Fibroblast of lung (primary cell): ENCODE data around the gene KIF1A.

Experiments used
- EZH2 ChIP-seq: IDR thresholded peaks from 2 replicates; pipeline ENCODE4 v1.5.1; 2012; ENCODE audit warnings: low read length, control low read depth, mild to moderate bottlenecking; ENCODE audit errors: missing control alignments
- TF ChIP-seq, protein P1 (sequence below), 2 donors: IDR thresholded peaks in 1 of 2; conservative IDR thresholded peaks in 1 of 2; 1 replicate in 1 of 2; 2 replicates in 1 of 2; pipeline ENCODE4 v1.5.1; 2011 to 2012; ENCODE audit warnings: low read length in 2 of 2, control low read depth in 1 of 2, inconsistent platforms in 1 of 2, low read depth in 1 of 2, mild to moderate bottlenecking in 1 of 2

DNA sequence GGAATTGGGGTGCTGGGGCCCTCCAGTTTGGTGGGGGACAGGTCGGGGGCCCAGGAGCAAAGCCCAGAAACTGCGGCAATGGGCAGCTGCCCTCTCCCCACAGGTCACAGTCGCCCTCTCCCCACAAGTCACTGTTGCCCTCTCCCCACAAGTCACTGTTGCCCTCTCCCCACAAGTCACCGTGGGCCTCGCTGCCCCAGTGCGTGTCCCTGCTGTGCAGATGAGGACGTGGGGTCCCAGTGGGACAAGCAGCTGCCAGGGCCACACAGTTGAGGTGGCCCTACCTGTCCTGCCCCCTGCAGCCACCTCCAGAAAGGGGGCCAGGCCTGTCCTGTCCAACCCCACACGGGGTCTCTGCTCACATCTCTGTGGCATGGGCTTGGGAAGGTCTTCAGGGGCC lies 35.7 kb upstream of the KIF1A start:
- no peak for TF ChIP-seq EZH2
- TF ChIP-seq, protein P1, sequence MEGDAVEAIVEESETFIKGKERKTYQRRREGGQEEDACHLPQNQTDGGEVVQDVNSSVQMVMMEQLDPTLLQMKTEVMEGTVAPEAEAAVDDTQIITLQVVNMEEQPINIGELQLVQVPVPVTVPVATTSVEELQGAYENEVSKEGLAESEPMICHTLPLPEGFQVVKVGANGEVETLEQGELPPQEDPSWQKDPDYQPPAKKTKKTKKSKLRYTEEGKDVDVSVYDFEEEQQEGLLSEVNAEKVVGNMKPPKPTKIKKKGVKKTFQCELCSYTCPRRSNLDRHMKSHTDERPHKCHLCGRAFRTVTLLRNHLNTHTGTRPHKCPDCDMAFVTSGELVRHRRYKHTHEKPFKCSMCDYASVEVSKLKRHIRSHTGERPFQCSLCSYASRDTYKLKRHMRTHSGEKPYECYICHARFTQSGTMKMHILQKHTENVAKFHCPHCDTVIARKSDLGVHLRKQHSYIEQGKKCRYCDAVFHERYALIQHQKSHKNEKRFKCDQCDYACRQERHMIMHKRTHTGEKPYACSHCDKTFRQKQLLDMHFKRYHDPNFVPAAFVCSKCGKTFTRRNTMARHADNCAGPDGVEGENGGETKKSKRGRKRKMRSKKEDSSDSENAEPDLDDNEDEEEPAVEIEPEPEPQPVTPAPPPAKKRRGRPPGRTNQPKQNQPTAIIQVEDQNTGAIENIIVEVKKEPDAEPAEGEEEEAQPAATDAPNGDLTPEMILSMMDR (conservative IDR thresholded peaks at IDR 0.05 in 1 of 2, IDR thresholded peaks at IDR 0.05 in 1 of 2; ENCODE audit: low read depth in 1 of 2, low read length in 2 of 2): no peak
